H1 (cell line): ENCODE measurements around the gene CDK13. TPM values are rescaled to one million over a fixed set of nuclear protein-coding genes. Genes with fewer than 3 reads are reported as not detected.
"Not testable (repeated sequence)": the region's sequence is repeated elsewhere in the genome, so short reads cannot be mapped to it uniquely, and the experiment has no call there.

Experiments used
- CTCF ChIA-PET: fragments of 300-600 bp; sonication (Branson Sonifier 250); formaldehyde crosslinking; loops from one replicate; lab custom pipeline; 2021; ENCODE audit not compliant: partially characterized antibody; lab: Charles Lee
- POLR2A ChIA-PET: fragments of 300-600 bp; sonication (Branson Sonifier 250); formaldehyde crosslinking; loops from one replicate; lab custom pipeline; 2021; ENCODE audit warnings: inconsistent platforms; ENCODE audit not compliant: partially characterized antibody; lab: Charles Lee
- DNase-seq, 2 experiments: peaks; one replicate each; pipeline versions ENCODE4 v3.0.0 to v3.0.0-alpha.2; 2010 to 2022; ENCODE audit warnings: low spot score in 2 of 2, low read depth in 1 of 2, mixed read lengths in 1 of 2
- FAIRE-seq: peaks from 2 replicates; lab custom pipeline; 2011; peaks lifted over from hg19 to GRCh38; lab: Jason Lieb, UNC
- H2AFZ ChIP-seq: 2 replicates; pipeline ENCODE4 v1.8.1; 2012; ENCODE audit warnings: low read length, inconsistent platforms
- H2AK5ac ChIP-seq: 2 replicates; pipeline ENCODE4 v1.6.1; 2013; ENCODE audit warnings: low read depth, low read length
- H2BK120ac ChIP-seq: replicated peaks from 2 replicates; pipeline ENCODE3; 2013; ENCODE audit warnings: low read depth, low read length, inconsistent platforms
- H2BK12ac ChIP-seq: 2 replicates; pipeline ENCODE4 v1.6.1; 2013; ENCODE audit warnings: low read depth, low read length
- H2BK15ac ChIP-seq: 2 replicates; pipeline ENCODE4 v1.6.1; 2013; ENCODE audit warnings: low read length
- H2BK20ac ChIP-seq: 2 replicates; pipeline ENCODE4 v1.6.1; 2013; ENCODE audit warnings: low read length
- H2BK5ac ChIP-seq: 2 replicates; pipeline ENCODE4 v1.6.1; 2013; ENCODE audit warnings: low read depth, low read length
- H3K14ac ChIP-seq: 2 replicates; pipeline ENCODE4 v1.6.1; 2013; ENCODE audit warnings: inconsistent platforms; ENCODE audit not compliant: insufficient read length
- H3K18ac ChIP-seq: 2 replicates; pipeline ENCODE4 v1.6.1; 2013; ENCODE audit warnings: low read length; ENCODE audit errors: extremely low read depth
- H3K23ac ChIP-seq: 2 replicates; pipeline ENCODE4 v1.6.1; 2013; ENCODE audit warnings: inconsistent platforms; ENCODE audit not compliant: insufficient read length
- H3K23me2 ChIP-seq: 2 replicates; pipeline ENCODE4 v1.6.1; 2013; ENCODE audit warnings: low read depth, low read length
- H3K27ac ChIP-seq: 2 replicates; pipeline ENCODE4 v1.6.1; 2011; ENCODE audit warnings: low read depth, low read length, inconsistent platforms
- H3K27me3 ChIP-seq, 4 experiments: replicated peaks in 1 of 4; 1 replicate in 1 of 4; 2 replicates in 3 of 4; pipeline versions ENCODE4 v1.6.1 to v1.8.1; 2011 to 2013; ENCODE audit warnings: low read length in 3 of 4, mild to moderate bottlenecking in 3 of 4, inconsistent platforms in 2 of 4, mixed read lengths in 2 of 4, moderate library complexity in 1 of 4; ENCODE audit not compliant: control insufficient read depth in 3 of 4, insufficient read depth in 3 of 4; ENCODE audit errors: extremely low read depth in 1 of 4
- H3K36me3 ChIP-seq, 4 experiments: 2 replicates each; pipeline versions ENCODE4 v1.6.1 to v1.8.1; 2011 to 2013; ENCODE audit warnings: mild to moderate bottlenecking in 4 of 4, low read length in 3 of 4, moderate library complexity in 2 of 4, control low read depth in 1 of 4, inconsistent platforms in 1 of 4; ENCODE audit not compliant: insufficient read depth in 4 of 4, control insufficient read depth in 2 of 4
- H3K4ac ChIP-seq: replicated peaks from 2 replicates; pipeline ENCODE3; 2013; ENCODE audit warnings: low read length, low read depth, mixed read lengths, inconsistent platforms; ENCODE audit not compliant: insufficient read length
- H3K4me1 ChIP-seq, 4 experiments: replicated peaks in 1 of 4; 1 replicate in 1 of 4; 2 replicates in 3 of 4; pipeline versions ENCODE4 v1.6.1 to v1.8.1; 2011 to 2013; ENCODE audit warnings: low read length in 3 of 4, inconsistent platforms in 2 of 4, mixed read lengths in 1 of 4; ENCODE audit not compliant: insufficient read depth in 4 of 4, control insufficient read depth in 3 of 4
- H3K4me2 ChIP-seq, 2 experiments: 2 replicates each; pipeline versions ENCODE4 v1.6.1 to v1.8.1; 2011 to 2013; ENCODE audit warnings: low read depth in 2 of 2, low read length in 2 of 2, control low read depth in 1 of 2, inconsistent platforms in 1 of 2, mild to moderate bottlenecking in 1 of 2; ENCODE audit not compliant: insufficient read depth in 1 of 2
- H3K4me3 ChIP-seq, 4 experiments: fragments of 200-600, 300-600 bp in 1 of 4; sonication (generic), shearing (Covaris generic), sonication (Bioruptor Twin) in 1 of 4; 2 replicates each; pipeline versions ENCODE4 v1.5.1 to v1.8.1; 2011 to 2016; ENCODE audit warnings: low read length in 4 of 4, low read depth in 3 of 4, control low read depth in 2 of 4, inconsistent platforms in 2 of 4, mild to moderate bottlenecking in 2 of 4, mixed read lengths in 1 of 4, moderate library complexity in 1 of 4; ENCODE audit not compliant: insufficient read depth in 2 of 4; ENCODE audit errors: extremely low read depth in 1 of 4
- H3K56ac ChIP-seq: replicated peaks from 2 replicates; pipeline ENCODE3; 2013; ENCODE audit warnings: low read depth, mild to moderate bottlenecking, mixed read lengths, low read length, inconsistent platforms; ENCODE audit not compliant: insufficient read length
- H3K79me1 ChIP-seq: 2 replicates; pipeline ENCODE4 v1.6.1; 2013; ENCODE audit warnings: low read depth, low read length, control low read depth
- H3K79me2 ChIP-seq, 2 experiments: 2 replicates each; pipeline versions ENCODE4 v1.6.1 to v1.8.1; 2012 to 2013; ENCODE audit warnings: low read length in 2 of 2, mild to moderate bottlenecking in 2 of 2, inconsistent platforms in 1 of 2; ENCODE audit not compliant: insufficient read depth in 2 of 2, control insufficient read depth in 1 of 2
- H3K9ac ChIP-seq, 4 experiments: replicated peaks in 1 of 4; 1 replicate in 1 of 4; 2 replicates in 3 of 4; pipeline versions ENCODE4 v1.6.1 to v1.8.1; 2011 to 2013; ENCODE audit warnings: low read depth in 3 of 4, low read length in 3 of 4, control low read depth in 2 of 4, mild to moderate bottlenecking in 2 of 4, moderate library complexity in 2 of 4, inconsistent platforms in 1 of 4; ENCODE audit errors: extremely low read depth in 1 of 4
- H3K9me3 ChIP-seq, 2 experiments: 2 replicates each; pipeline versions ENCODE4 v1.6.1 to v1.8.1; 2012 to 2013; ENCODE audit warnings: mild to moderate bottlenecking in 2 of 2, moderate library complexity in 2 of 2, control low read depth in 1 of 2, inconsistent platforms in 1 of 2, low read depth in 1 of 2, low read length in 1 of 2, mixed read lengths in 1 of 2; ENCODE audit not compliant: insufficient read depth in 2 of 2
- H4K20me1 ChIP-seq, 2 experiments: replicated peaks in 1 of 2; 2 replicates each; pipeline versions ENCODE3 to v1.8.1; 2011 to 2013; ENCODE audit warnings: inconsistent platforms in 2 of 2, low read length in 2 of 2, mild to moderate bottlenecking in 1 of 2; ENCODE audit not compliant: insufficient read depth in 2 of 2, control insufficient read depth in 1 of 2
- H4K5ac ChIP-seq: 2 replicates; pipeline ENCODE4 v1.6.1; 2013; ENCODE audit warnings: low read length, low read depth, mixed read lengths, inconsistent platforms; ENCODE audit not compliant: insufficient read length
- H4K8ac ChIP-seq: 2 replicates; pipeline ENCODE4 v1.8.0; 2013; ENCODE audit warnings: mild to moderate bottlenecking, moderate library complexity, low read length, inconsistent platforms; ENCODE audit not compliant: insufficient read depth; ENCODE audit errors: extremely low read depth
- H4K91ac ChIP-seq: replicated peaks from 2 replicates; pipeline ENCODE3; 2013; ENCODE audit warnings: low read length, mixed read lengths, inconsistent platforms; ENCODE audit not compliant: insufficient read length
- WGBS, 2 experiments: shearing (Covaris generic) in 1 of 2; methylation state at CpG; one replicate each; pipeline versions ENCODE4 v1.1.6 to v1.1.7; 2013 to 2015; ENCODE audit warnings: low lambda C conversion rate in 2 of 2, mixed read lengths in 2 of 2, inconsistent platforms in 1 of 2, low coverage in 1 of 2, missing lambda C conversion rate in 1 of 2; ENCODE audit not compliant: insufficient replicate concordance in 2 of 2, insufficient coverage in 1 of 2, insufficient read length in 1 of 2; ENCODE audit errors: extremely low coverage in 1 of 2, missing lambda C conversion rate in 1 of 2; 5-methylcytosine and 5-hydroxymethylcytosine counted together
- polyA plus RNA-seq, 7 experiments: library from polyadenylated mRNA; depleted of rRNA in 3 of 7; stranded (reverse) in 5 of 7; unstranded in 2 of 7; fragments of >200 nt in 5 of 7; fragments of 200-250 nt in 2 of 7; gene quantifications; 1 replicate in 5 of 7; 2 replicates in 1 of 7; 4 replicates in 1 of 7; pipeline versions ENCODE4 v1.2.1 to v1.2.3, GENCODE V29; 2011 to 2013; ENCODE audit warnings: missing spikeins in 2 of 7, mixed read lengths in 2 of 7
- total RNA-seq: library from RNA; stranded (reverse); fragmentation: NEBNext Ultra II Directional; extraction: Animal tissue kit (Norgen Biotek cat#: 25700); gene quantifications from 2 replicates; pipeline ENCODE4 v1.2.1, GENCODE V29; 2021

CDK13 gene
- total and polyA plus RNA-seq, 2 of the 8 experiments (the other 6 are each of a cell fraction or from before 2014, with no cell fraction given) = 22.6 to 49.5 TPM

- CTCF ChIA-PET = interaction anchor here (0.6 kb wide), 1 partner anchor 155 kb away, joined by 3 read pairs; no protein-coding TSS in a partner anchor
- FAIRE-seq, H3K14ac ChIP-seq, H2AFZ ChIP-seq, H3K23ac ChIP-seq, H2BK15ac ChIP-seq, H2BK5ac ChIP-seq, H2BK120ac ChIP-seq, H3K18ac ChIP-seq, H4K91ac ChIP-seq, H3K36me3 ChIP-seq, H3K79me2 ChIP-seq, DNase-seq, H2BK20ac ChIP-seq, H4K20me1 ChIP-seq, H3K27me3 ChIP-seq, H3K4me1 ChIP-seq, H4K5ac ChIP-seq, H3K79me1 ChIP-seq, H3K4me2 ChIP-seq, H2BK12ac ChIP-seq, H3K27ac ChIP-seq, H3K23me2 ChIP-seq, H2AK5ac ChIP-seq, H3K4me3 ChIP-seq, H3K9ac ChIP-seq, H4K8ac ChIP-seq, POLR2A ChIA-PET, H3K4ac ChIP-seq, H3K56ac ChIP-seq: not testable (repeated sequence)
- H3K9me3 ChIP-seq = peaks cover 6 to 13% of the 10 kb centered on the region in 2 experiments; a peak in 3 of 4 replicates
- WGBS, 2 experiments = 85% methylated on average over 3 of the region's 3 CpGs; no CpG with 5 or more reads in 1 of the 2 experiments
Observed at GRCh38 chr7:40145596-40146130, 195.6 kb downstream of the CDK13 start.
